Measurements from ENCODE around the gene GARS1.

DNA sequence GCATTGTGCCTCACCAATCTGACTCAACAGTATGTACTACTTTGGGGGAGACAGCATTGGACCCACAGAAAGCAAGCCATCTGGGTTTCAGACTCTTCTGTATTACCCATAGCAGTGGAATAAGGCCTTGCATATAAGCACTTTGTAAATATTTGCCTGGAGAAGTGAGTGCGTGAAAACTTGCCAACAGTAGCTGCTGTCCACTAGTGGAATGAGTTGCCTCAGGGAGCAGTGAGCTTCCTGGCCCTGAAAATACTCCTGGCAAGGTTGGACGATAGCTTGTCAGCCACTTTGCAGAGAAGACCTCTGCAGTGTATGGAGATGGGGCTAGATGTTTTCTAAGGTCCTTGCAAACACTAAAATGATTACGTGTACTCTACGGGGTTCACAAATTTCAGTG lies 21.6 kb downstream of the GARS1 start:
- TF ChIP-seq, protein P1, sequence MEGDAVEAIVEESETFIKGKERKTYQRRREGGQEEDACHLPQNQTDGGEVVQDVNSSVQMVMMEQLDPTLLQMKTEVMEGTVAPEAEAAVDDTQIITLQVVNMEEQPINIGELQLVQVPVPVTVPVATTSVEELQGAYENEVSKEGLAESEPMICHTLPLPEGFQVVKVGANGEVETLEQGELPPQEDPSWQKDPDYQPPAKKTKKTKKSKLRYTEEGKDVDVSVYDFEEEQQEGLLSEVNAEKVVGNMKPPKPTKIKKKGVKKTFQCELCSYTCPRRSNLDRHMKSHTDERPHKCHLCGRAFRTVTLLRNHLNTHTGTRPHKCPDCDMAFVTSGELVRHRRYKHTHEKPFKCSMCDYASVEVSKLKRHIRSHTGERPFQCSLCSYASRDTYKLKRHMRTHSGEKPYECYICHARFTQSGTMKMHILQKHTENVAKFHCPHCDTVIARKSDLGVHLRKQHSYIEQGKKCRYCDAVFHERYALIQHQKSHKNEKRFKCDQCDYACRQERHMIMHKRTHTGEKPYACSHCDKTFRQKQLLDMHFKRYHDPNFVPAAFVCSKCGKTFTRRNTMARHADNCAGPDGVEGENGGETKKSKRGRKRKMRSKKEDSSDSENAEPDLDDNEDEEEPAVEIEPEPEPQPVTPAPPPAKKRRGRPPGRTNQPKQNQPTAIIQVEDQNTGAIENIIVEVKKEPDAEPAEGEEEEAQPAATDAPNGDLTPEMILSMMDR (conservative IDR thresholded peaks at IDR 0.05; ENCODE audit: low read depth, low read length), result no peak
- TF ChIP-seq EZH2 (IDR thresholded peaks at IDR 0.05; ENCODE audit: borderline replicate concordance, low read depth, low read length, poor library complexity, severe bottlenecking), result no peak

Measured in A673 (cell line).